Measurements from ENCODE around the gene LMTK2. TPM values are rescaled to one million over a fixed set of nuclear protein-coding genes. Genes with fewer than 3 reads are reported as not detected.
"Not testable (repeated sequence)": the region's sequence is repeated elsewhere in the genome, so short reads cannot be mapped to it uniquely, and the experiment has no call there.

LMTK2 gene
- total RNA-seq, 1 experiment from 2014 or later: 10.9 TPM

DNA sequence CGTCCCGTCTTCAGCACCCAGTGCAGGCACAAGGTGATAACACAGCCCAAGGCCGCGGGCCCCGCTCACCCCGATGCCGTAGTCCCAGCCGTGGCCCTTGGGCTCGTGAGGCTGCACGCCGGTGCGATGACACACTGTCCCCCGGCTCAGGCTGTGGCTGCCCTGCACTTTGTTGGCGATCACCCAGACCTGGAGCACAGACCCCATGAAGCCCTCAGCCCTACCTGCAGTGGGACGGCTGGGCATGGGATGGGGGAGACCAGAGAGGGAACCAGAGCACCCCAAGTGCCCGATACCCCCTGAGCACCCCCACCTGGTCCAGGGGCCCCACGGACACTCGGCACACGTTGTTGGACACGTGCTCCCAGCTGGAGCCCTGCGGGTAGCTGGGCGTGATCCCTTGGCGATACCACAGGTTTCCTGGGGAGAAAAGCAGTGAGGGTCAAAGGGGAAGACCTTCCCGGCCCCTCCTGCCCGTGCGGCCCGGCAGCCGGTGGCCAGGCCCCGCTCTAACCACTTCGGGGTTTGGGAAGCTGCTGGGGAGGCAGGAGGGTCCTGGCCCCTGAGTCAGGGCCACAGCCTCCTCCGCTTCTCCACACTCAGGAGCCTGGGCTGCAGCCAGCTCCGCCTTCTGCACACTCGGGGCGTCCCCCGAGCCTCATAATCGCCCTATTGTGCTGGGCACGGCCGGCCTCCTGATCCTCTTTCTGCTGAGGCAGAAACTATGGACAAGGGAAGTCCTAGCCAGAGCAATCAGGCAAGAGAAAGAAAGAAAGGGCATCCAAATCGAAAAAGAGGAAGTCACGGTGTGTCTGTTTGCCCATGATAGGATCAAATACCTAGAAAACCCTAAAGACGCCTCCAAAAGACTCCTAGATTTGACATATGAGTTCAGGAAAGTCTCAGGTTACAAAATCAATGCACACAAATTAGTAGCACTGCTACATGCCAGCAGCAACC lies 111.2 kb downstream of the LMTK2 start:
- DNase-seq (ENCODE audit: low read depth): no peak

DNA sequence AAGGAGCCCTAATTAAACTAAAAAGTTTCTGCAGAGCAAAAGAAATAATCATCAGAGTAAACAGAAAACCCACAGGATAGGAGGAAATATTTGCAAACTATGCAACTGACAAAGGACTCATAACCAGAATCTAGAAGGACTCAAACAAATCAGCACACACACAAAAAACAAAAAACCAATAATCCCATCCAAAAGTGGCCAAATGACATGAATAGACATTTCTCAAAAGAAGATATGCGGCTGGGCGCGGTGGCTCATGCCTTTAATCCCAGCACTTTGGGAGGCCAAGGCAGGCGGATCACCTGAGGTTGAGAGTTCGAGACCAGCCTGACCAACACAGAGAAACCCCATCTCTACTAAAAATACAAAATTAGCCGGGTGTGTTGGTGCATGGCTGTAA lies 112.7 kb downstream of the LMTK2 start:
- not testable (repeated sequence) for DNase-seq (ENCODE audit: low read depth)

DNA sequence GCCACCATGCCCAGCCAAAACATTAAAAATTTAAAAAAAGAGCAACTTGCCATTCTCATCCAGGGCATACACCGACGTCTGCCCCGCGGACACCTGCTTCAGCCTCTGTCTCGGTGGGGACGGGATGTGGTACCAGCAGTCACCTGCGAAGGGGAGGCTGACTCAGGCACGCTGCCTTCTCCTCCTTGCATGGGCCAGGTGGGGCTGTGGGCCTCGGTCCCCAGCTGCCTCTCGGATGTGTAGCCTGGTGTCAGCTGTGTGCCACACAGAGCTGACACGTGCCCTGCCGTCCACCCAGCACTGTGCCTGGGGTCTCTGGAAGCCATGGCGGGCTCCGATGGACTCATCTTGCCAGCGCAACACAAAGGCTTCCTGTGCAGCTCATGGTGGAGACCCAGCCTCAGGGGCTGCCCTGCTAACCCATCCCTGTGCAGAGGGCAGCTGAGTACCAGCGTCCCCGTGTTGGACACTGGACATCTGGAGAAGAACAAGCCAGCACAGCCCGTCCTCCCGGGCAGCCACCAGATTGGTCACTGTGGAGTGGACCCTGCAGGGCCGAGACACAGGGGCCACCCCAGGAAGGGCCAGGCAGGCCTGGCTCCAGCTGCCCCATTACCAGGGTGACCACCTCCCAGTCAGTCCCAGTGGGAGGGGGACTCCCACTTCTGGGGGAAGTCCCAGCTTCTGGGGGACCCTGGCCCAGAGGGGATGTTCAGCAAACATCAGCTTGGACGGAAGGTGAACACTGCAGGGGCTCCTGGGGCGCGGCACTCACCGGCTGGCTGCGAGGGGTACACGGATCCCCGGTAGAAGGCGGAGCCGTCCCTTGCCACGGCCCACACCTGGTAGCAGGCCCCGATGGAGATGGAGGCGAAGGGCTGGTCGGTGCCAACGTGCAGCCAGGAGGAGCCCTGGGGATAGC lies 115.2 kb downstream of the LMTK2 start:
- DNase-seq (ENCODE audit: low read depth): no peak

DNA sequence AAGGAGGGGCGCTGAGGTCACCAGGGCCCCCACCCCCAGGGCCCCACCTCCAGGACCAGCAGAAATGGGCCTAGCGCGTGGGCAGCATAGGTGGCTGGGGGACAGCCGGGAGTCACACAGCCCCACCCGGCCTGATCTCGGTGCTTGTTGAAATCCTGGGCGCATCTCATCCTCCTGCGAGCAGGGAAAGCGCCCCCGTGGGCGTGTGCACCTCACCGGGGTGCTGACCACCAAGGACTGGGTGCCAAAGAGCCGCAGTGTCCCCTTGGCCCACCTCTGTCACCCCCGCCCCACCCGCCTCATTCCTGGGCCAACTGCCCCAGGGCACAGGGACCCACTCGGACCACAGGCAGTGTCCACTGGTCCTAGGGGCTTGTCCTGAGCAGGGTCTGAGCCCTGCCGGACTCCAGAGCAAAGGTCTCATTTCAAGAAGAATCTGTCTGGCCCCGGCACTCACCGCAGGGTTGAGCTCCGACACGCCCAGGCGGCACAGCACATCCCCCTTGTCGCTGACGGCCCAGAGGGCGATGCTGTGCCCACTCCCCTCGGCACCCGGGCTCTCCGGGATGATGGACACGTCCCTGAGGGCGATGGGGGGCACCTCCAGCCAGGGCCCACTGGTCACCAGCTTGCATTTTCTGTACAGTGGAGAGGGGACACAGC lies 116.0 kb downstream of the LMTK2 start:
- no peak for DNase-seq (ENCODE audit: low read depth)

DNA sequence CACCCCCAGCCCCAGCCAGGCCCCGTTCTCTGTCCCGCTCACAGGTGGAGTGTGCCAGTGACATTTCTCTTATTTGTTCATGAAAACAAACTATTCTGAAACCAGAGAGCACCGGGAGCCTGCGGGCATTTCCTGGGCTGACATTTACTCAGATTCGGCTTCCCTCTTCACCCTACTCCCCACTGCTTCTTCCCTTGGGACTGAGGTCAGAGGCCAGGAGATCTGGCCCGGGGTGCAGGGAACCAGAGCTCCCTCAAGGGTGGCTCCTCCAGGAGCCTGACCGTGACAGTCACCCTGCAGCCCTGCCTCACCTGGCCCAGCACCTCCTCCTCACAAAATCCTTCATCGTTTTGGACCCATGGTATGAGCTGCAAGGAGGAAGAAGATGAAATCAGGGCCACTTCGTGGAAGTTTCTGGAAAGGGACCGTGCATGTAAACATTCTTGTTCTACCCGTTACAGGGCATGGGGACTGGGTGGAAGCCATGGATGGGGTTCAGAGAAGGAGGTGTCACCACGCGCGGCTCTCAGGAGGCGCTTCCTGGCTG lies 116.8 kb downstream of the LMTK2 start:
- no peak for DNase-seq (ENCODE audit: low read depth)

DNA sequence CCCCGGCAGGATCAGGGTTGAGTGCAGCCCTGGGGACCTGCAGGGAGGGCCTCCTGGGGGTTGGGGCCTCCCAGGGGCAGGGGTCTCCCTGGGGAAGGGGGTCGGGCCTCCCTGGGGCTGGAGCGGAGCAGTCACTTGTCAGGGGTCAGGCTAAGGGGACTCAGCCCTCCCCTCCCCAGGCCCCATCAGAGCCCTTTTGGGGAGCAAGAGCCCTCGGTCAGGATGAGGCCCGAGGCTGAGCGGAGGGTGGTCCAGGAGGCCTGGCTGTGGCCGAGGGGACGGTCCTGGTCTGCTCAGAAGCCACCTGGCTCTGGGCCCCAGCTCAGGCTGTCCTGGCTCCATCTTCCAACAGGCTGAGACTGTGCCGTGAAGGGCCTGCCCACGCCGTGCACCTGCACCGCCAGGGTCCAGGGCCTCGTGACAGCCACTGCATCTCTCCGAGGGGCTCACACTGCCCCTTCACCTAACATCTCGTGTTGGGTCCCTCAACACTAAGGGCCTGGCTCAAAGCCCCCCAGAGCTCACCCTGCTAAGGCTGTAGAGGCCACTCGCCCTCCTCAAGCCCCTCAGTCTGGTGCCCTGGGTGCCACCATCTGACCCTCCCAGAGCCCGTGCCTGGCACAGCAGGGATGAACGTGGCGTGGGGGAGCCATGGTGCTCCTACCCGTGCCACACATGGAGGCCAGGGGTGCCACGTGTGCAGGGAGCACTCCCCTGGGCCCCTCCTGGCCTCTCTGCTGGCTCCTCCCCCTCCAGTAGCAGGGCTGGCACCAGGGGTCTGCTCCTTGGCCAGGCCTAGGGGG lies 117.4 kb downstream of the LMTK2 start:
- no peak for DNase-seq (ENCODE audit: low read depth)

DNA sequence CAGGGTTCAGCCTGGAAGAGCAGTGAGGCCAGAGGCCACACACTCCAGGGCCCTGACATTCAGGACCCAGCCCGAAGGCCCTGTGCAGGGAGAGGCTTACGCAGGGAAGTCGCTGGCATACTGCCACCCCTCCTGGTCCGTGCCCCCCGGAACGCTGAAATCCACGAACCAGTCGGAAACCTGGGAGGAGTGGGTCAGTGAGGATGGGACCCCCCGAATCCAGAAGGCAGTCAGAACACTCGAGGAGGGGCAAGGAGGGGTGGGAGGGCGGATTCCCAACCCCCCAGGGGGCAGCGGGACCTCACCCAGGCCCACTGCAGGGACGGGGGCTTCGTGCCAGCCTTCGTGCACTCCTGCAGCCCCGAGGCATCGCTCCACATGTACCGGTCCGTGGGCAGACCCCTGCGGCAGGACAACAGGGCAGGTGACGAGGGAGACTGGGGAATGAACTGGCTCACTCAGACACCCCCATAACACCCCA lies 118.1 kb downstream of the LMTK2 start:
- no peak for DNase-seq (ENCODE audit: low read depth)

DNA sequence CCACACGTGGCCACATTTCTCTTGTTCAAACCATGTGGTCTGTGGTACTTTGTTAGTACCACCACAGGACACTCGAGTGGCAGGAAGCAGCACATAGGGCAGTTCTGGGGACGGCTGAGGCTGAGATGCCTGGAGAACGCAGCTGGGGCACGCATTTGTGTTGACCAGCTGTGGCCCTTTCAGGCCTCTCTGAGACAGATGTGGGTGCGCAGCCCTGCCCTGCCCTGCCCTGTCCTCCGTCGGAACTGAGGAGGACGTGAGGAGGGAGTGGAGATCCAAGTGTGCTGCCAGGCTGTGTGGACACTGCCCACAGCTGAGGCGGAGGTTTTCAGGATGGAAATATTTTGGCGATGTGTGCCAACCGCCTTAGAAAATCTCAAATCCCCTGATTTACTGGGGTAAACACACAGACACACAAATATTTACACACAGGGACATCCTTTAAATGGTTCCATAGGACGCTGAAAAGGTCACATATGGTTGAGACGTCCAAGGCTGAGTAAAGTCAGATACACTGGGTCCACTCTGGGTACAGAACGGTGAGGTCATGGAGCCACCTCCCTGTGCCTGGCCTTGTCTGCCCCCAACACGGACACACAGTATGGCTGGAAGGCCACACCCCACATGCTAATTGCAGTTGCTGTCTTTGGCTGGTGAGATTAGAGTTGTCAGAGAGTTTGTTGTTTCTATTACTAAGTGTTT lies 119.4 kb downstream of the LMTK2 start:
- DNase-seq (ENCODE audit: low read depth): no peak

DNA sequence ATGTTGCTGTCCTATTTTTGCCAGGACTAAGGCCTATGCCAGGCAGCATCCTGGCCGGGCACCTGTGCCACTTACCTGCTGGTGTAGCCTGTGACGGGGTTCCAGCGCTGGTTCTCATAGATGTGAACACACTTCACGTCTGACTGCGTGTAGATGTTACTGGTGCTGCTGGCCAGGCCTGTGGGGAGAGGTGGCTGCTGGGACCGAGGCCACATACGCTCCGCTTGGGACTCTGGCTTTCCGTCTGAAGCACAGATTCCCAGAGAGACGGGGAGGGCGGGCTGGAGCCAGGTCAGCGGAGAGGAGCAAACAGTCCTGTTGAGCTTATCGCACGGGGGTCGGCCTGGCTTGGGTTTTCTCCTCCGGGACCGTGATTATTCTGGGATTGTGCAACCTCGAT lies 121.3 kb downstream of the LMTK2 start:
- DNase-seq (ENCODE audit: low read depth): no peak

DNA sequence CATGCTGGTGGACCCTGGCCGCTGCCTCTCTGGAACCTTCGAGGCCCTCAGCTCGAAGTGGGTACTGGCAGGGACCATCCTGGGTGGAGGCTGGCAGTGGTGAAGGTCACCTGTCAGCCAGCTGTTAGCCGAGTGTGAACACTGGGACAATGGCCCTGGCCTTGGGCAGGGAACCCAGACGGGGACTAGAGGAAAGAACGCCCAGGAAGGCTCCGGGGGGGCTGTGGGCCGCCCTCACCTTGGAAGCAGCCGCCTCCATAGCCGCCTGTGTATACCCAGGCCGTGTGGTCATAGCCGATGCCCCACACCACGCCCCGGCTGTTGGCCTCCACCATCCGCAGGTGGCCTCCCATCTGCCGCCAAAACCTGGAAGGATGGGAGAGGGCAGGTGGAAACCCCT lies 122.1 kb downstream of the LMTK2 start:
- no peak for DNase-seq (ENCODE audit: low read depth)

DNA sequence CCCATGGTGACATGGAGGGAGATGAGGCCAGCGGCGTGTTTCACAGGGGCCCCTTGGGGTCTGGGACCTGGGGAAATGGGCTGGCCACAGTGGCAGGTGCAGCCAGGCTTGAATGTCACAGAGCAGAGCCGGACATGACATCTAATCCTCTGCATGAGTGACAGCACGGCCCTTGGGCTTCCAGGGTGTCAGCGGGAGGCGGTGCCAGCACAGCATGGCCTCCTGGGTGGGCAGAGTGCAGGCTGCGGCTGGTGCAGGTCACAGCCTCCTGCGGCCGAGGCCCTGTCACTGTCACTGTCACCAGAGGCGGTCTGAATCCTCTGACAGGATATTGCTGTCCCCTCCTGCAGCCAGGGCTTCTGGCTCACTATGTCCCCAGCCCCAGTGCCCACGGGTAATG lies 122.8 kb downstream of the LMTK2 start:
- DNase-seq (ENCODE audit: low read depth): no peak

DNA sequence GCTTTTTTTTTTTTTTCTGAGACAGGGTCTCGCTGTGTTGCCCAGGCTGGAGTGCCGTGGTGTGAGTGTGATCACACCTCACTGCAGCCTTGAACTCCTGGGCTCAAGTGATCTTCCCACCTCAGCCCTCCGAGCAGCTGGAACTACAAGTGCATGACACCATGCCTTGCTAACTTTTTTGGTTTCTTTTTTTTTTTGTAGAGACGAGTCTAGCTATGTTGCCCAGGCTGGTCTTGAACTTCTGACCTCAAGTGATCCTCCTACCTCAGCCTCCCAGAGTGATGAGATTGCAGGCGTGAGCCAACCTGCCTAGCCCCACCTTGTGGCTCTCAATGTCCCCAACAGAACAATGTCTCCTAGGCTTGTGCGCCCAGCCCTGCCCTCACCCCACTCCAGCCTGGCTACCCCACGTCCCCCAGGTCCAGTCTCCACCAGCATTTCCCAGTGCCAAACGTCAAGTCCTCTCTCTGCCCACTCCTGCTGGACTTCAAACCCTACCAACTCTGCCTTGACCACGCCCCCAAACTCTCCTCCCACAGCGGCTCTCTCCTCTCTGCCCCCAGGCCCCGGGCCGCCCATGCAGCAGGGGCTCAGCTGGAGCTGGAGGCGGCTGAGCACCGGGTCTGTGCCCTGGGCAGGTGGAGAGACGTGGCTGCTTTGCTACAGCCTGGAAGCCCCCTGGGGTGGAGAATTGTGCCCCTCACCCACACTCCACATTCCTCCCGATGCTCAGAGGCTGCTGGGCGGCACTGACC lies 123.5 kb downstream of the LMTK2 start:
- no peak for DNase-seq (ENCODE audit: low read depth)

DNA sequence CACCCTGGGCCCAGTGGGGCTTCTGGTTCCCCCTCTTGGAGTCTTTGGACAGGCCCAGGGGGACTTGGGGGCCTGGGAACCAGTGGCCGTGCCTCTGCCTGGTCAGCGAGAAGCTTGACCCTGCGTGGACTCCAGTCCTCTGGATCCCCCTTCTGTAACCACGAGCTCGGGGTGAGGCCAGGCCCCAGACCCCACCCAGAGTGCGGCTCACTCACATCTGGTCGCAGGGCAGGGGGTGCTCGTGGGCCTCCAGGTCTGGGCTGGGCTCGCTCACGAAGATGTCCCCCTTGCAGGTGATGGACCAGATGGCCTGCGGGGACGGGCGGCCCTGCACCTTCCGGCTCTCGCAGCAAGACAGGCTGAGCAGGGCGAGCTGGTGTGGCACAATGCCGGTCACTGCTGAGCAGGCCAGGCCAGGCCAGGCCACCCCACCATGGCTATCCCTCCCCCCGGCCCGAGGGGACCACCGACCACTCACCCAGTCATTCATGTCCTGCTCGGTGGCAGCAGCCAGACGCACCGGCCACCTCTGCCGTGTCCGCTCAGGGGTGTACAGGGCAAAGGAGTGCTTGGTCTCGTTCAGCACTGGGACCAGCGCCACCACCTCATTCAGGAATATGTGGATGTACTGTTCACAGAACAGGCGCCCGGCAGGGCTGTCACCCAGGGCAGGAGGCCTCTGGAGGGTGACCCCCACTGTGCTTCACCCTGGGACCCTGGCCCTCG lies 124.2 kb downstream of the LMTK2 start:
- DNase-seq (ENCODE audit: low read depth): no peak

DNA sequence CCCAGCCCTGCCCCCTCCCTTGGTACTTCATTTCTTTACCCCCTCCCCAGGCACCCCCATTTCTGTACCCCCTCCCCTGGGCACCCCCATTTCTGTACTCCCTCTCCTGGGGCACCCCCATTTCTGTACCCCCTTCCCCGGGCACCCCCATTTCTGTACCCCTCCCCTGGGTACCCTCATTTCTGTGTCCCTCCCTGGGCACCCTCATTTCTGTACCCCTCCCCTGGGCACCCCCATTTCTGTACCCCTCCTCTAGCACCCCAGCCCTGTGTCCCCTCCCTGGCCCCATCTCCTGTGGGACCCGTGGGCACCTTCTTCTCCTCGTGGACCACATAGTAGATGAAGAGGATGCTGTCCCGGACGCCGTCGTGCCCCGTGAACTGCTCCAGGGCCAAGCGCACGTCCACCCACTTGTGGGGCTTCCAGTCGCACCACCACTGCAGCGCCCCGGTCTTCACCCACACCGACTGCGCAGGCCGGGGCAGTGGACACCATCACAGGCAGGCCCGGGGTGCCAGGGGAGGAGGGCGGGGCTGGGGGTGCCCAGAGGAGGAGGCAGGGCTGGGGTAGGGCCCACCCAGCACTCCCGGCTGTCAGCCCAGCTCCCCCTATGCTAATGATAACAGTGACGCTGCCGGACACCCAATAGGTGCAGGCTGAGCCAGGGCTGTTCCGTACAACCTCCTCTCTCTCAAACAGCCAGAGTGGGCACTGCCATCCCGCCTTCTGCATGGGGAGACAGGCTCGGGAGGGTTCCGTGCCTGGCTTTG lies 125.0 kb downstream of the LMTK2 start:
- no peak for DNase-seq (ENCODE audit: low read depth)

DNA sequence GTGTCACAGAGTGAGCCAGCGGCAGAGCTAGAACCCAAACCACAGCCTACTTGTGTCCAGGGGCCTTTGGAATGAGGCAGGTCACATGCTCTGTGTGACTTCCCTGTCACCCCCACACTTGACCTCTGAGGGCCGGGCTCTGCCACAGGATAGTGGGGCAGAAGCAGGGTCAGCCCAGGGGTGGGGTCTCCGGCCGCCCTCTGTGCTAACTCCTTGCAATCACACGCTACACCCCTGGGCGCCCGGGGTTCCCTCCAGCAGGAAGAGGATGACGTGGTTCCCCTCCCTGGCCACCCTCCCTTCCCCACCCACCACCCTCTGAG lies 125.6 kb downstream of the LMTK2 start:
- DNase-seq (ENCODE audit: low read depth): no peak

DNA sequence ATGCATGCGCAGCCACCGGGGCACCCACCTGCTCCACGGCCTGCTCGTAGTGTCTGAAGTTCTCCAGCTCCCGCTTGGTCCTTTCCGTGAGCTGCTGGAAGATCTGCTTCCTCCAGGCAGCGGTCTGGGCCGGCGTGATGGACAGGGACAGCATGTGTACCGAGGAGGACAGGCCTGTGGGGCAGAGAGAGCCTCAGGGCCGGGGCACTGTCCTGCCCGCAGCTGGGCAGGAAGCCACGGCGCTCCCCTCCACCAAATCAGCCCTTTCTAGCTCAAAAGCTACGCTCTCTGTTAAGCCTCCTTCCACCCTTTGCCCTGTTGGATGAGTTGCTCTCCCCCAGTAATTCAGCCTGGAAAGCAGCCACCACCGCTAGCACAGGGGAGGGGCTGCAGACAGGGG lies 126.1 kb downstream of the LMTK2 start:
- DNase-seq (ENCODE audit: low read depth): no peak

DNA sequence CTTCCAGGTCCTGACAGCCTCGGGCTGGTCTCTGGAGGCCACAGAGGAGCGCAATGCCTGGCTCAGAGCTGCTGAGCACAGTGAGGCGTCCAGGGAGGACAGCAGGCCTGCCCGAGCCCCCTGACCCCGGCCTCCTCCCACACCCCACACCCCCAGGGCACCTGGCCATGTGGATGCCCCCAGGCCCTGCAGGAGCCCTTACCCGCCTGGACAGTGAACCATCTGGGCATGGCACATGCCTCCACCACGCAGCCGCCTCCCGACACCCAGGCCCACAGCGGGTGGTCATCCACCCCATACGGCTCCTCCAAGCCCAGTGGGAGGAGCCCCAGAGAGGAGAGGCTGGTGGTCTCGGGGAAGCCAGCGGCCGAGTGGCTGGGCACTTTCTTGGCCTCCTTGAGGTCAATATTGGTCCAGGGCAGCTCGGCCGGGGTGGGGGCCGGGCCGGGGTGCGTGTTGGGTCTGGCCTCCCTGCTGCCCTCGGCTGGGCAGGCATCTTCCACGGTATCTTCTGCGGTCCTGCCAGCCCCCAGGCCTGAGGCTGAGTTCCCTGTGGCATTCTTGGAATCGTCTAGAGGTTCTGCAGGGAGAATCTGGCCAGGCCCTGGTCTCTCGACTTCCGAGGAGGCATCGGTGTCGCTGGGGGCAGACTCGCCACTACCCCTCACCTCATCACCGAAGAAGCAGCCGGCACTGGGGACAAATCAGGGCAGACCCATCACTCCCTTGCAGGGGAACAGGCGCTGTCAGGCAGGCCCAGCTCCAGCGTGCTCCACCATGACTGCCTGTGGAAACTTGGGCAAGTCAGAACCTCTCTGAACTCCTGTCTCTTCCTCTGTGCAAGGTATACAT lies 126.8 kb downstream of the LMTK2 start:
- no peak for DNase-seq (ENCODE audit: low read depth)

All from M059J (cell line).